HG03095 (cell line): ENCODE measurements around the gene PPM1H.

Source experiments
- ATAC-seq: cut with Tn5 transposase; IDR thresholded peaks from one replicate; pipeline ENCODE4 v1.9.1; 2021; ENCODE audit warnings: moderate library complexity; ENCODE audit not compliant: unreplicated experiment

PPM1H gene

DNA sequence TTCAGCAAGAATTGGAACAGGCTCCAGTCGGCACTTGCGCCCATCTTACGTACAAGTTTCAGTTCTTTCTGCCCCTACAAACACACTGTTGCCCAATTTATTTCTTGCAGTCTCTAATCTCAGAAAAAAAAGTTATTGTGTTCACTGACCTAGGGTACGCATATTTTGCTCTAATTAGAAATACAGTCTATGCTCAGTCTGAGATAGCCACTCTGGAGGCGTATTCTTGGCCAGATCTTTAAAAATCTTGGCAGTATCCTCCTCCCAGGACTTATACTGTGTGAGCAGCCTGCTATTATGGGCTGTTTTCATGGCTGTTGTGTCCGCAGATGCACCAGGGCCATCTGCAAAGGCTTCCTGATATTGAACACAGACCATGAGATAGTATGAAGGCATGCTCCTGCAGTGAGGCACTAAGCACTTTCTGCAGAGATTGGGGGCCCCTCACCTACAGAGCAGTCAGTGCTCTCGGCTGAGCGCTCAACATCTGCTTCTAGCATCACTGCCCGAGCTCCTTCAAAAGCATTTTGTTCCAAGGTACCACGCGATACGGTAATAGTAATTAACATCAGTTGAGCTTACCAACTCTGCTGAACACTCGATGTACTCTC is 57.9 kb downstream of the PPM1H start:
- ATAC-seq = no peak

DNA sequence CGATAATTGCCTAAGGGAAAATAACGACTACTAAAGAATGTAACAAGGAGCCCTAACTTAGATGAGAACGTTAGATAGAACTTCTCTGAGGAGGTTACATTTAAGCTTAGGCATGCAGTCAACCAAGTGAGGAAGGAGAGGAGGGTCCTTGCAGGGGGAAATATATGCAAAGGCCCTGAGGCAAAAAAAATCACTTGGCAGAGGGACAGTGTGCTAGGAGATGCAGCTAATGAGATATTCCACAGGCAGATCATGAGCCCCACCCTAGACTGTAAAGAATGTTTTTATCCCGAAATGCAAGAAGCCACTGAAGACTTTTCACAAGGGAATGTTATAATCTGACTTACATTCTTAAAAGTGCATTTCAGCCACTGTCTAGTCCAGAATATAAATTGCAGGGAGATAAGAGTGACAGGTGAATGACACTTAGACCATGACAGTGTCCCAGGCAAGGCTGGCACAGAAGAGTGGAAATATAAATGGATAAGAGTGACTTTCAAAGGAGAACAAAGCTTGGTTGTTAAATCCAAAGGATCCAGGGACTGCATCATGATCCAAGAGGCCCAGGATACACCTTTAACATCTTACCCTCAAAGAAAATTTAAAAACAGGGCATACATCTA is 61.0 kb downstream of the PPM1H start:
- ATAC-seq = no peak

GRCh38 chr12:62873116-62873825 is 61.7 kb downstream of the PPM1H start:
- no peak for ATAC-seq

GRCh38 chr12:62868820-62869219 is 66.1 kb downstream of the PPM1H start:
- no peak for ATAC-seq

DNA sequence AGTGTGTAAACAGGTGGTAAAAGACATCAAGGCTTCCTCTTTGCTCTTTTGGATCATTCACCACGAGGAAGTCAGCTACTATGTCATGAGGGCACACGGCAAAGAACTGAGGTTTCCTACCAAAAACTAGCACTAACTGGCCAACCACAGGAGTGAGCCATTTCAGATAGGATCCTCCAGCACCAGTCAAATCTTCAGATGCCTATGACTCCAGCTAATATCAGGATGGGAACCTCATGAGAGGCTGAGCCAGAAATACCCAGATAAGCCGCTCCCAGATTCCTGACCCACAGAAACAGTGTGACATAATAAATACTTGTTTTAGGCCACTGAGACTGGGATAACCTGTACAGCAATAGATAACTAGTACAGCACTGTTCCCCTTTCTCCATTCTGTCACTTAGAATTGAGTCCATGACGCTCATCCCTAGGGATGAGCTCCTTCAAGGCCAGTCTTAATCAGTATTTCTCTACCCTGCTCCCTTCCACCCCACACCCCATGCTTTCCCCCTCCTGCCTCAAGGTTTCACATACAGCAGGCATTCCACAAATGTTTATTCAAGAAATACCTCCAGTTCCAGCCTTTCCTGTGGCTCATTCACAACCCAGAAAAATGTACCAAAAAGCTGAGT is 68.4 kb downstream of the PPM1H start:
- ATAC-seq = no peak

DNA sequence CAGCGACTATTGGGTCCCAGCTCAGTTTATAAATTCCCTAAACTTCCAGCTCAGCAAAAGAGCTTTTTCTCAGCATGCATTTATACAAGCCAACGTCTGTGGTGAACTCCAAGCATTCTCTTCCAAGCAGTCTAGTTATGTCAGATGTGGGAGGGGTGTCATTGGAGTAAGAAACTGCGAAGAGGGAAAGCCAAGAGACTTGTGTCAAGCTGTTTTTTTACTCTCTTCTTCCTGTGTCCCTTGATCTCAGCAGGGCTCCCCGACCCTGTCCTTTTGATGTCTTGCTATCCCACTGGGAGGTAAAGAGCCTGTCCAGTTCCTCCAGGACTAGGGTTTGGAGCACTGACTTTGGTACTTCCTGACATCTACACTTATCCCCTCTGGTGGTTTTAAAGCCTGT is 69.0 kb downstream of the PPM1H start:
- no peak for ATAC-seq

- no peak for ATAC-seq
Measured at GRCh38 chr12:62865065-62865464, 69.9 kb downstream of the PPM1H start.

GRCh38 chr12:62862259-62862881 is 72.6 kb downstream of the PPM1H start:
- no peak for ATAC-seq

DNA sequence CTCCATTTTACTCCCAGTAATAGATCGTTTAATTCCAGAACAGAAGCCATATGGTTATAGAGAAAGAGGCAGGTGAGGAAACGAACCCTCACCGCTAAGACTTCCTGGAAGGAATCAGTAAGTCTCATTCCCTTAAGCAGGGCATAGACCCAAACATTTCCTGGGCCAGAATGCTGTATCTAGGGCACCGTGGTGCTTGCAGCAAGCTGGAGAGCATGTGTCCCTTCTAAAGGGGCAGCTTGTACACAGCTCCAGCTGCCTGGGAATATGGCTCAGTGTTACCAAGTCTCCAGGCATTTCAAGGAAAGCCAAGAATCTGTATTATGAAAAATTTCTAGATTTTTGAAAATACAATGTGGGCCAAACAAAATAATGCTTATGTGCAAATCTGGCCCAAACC is 73.4 kb downstream of the PPM1H start:
- no peak for ATAC-seq

- no peak for ATAC-seq
Measured at GRCh38 chr12:62860501-62861411, 74.2 kb downstream of the PPM1H start.

- no peak for ATAC-seq
Measured at GRCh38 chr12:62860020-62860419, 74.9 kb downstream of the PPM1H start.

DNA sequence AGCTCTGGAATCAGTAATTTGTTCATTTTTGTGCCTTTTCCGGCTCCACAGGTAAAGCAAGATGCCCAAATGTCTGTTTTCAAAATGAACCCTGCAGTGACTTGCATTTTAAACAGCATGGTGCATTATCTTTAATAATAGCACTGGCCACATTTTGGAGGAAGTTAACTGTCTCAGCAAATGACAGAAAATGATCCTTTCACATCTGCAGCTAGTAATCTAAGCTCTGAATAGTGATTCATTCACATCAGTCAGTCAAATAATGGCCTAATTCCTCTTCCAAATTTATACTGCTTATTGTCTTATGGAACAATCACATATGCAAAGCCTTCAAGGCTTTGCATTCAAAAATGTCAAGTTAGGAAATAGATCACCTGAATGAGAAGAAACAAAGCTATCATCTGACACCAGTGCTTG is 75.6 kb downstream of the PPM1H start:
- ATAC-seq = no peak

DNA sequence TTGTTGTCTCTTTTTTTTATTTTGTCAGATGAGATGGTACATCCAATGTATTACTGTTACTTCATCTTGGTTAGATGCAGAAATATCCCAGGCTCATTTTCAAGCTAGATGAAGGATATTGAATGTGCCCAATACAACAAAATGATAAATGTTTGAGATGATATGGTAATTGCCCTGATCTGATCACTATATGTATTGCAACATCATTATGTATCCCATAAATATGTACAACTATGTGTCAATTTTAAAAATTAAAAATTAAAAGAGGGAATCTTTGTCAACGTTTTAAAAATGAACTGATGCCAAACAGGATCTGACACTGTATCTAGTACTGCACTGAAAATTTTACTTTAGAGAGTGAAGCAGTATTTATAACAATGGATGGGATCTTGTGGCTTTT is 78.5 kb downstream of the PPM1H start:
- no peak for ATAC-seq

- ATAC-seq = no peak
Measured at GRCh38 chr12:62854024-62854423, 80.9 kb downstream of the PPM1H start.

- no peak for ATAC-seq
Measured at GRCh38 chr12:62849398-62849797, 85.6 kb downstream of the PPM1H start.

DNA sequence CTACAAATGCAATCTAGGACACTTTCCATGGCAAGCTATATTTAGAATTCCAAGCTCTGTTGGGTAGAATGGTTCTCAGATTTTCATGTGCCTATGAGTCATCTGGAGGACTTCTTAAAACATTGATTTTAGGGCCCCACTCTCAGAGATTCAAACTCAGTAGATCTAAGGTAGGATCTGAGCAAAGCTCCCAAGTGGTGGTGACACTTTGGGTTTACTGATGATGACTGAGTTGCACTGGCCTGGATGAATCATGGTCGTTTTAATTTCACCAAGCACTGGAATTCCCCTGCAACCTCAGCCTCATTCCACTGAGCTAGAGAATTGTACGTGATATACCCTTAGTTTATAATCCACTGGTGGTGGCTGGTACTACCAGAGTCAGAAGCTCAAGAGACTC is 86.5 kb downstream of the PPM1H start:
- no peak for ATAC-seq

- no peak for ATAC-seq
Measured at GRCh38 chr12:62847709-62848108, 87.2 kb downstream of the PPM1H start.

DNA sequence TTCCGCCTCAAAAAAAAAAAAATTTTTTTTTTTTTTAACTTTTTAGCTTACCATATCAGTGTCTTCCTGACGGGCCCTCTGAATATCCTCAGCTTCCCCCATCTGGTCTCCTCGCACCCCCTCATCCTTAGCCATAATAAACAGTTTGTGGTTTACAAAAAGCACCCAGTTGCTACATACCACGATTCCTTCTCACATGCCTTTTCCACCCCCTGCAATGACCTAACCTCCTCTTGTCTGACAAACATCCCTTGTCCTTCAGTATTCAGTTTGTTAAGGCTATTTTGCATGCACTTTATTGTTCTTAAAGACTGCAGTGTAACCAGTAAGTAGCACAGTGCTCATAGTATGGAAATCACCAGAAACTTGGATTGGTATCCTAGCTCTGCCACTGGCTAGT is 88.5 kb downstream of the PPM1H start:
- ATAC-seq = no peak

GRCh38 chr12:62844915-62845314 is 90.0 kb downstream of the PPM1H start:
- no peak for ATAC-seq

DNA sequence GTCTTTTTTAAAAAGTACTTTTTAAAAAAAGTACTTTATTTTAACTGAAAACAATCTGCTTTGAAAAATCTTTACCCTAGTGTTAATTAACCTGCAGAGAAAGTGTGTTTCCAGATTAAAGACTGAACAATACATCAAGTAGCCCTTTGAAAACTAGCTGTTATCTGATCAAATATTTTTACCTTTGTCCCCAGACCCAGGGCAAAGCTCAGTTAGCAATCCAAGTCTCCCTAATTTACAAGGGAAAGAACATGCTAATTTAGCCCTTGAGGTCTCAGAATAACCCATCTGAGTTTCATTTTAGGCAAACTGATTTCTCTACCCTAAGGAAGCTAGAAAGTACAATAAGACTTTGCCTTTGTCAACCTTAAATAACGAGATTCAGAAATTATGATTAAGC is 91.2 kb downstream of the PPM1H start:
- no peak for ATAC-seq
